Body of pancreas (tissue), 4 donors: ENCODE data around the gene PGAM2. TPM values are rescaled to one million over a fixed set of nuclear protein-coding genes. Genes with fewer than 3 reads are reported as not detected.

ENCODE experiments used
- ATAC-seq: fragments of 150-250 bp; one replicate; pipeline ENCODE4 v1.9.1; 2016
- DNase-seq, 4 donors: peaks; one replicate each; pipeline ENCODE4 v3.0.0-alpha.2; 2019
- H3K27ac ChIP-seq, 4 donors: fragments of 200-600 bp; sonication (generic); 1 replicate in 3 of 4; 2 replicates in 1 of 4; pipeline versions ENCODE4 v1.5.1 to v1.6.1; 2016 to 2019; ENCODE audit warnings: mild to moderate bottlenecking in 1 of 4, mixed read lengths in 1 of 4, moderate library complexity in 1 of 4
- H3K27me3 ChIP-seq, 2 donors: fragments of 200-600 bp; sonication (generic); one replicate each; pipeline ENCODE4 v1.6.0; 2016; ENCODE audit warnings: mild to moderate bottlenecking in 1 of 2
- H3K36me3 ChIP-seq, 2 donors: fragments of 200-600 bp; sonication (generic); replicated peaks in 1 of 2; 2 replicates each; pipeline ENCODE4 v1.5.1; 2016; ENCODE audit warnings: low read depth in 2 of 2; ENCODE audit not compliant: insufficient read depth in 1 of 2
- H3K4me1 ChIP-seq: fragments of 200-600 bp; sonication (generic); one replicate; pipeline ENCODE4 v1.6.0; 2016
- H3K4me3 ChIP-seq, 2 donors: fragments of 200-600 bp; sonication (generic); 1 replicate in 1 of 2; 2 replicates in 1 of 2; pipeline ENCODE4 v1.5.1; 2016 to 2019
- H3K9me3 ChIP-seq, 3 donors: fragments of 200-600 bp; sonication (generic); 1 replicate in 2 of 3; 2 replicates in 1 of 3; pipeline ENCODE4 v1.5.1; 2016
- CTCF ChIP-seq, 7 experiments: fragments of 450-650 bp in 4 of 7; fragments of 200-600 bp in 3 of 7; sonication (generic) in 3 of 7; IDR thresholded peaks; one replicate each; pipeline ENCODE4 v1.5.1; 2016 to 2019; ENCODE audit warnings: antibody characterized with exemption in 7 of 7
- POLR2A ChIP-seq, 3 donors: fragments of 450-650 bp; IDR thresholded peaks; one replicate each; pipeline ENCODE4 v1.6.1; 2016; ENCODE audit warnings: antibody characterized with exemption in 3 of 3, mild to moderate bottlenecking in 2 of 3
- WGBS, 2 donors: methylation state at CpG; one replicate each; pipeline ENCODE4 v1.1.5; 2017; 5-methylcytosine and 5-hydroxymethylcytosine counted together
- intact Hi-C: fragments of 100-400 bp; cut with DNase I; formaldehyde crosslinking; loops from one replicate; pipeline ENCODE4 v1.15.1; 2023
- total RNA-seq, 2 donors: library from RNA; depleted of rRNA; stranded (reverse); fragments of >200 nt; gene quantifications; one replicate each; pipeline ENCODE4 v1.1.0, GENCODE V29; 2016

Gene PGAM2
- total RNA-seq, 2 donors from 2014 or later: 1.6 TPM; not detected in 1

- whole genome bisulfite sequencing, 2 donors: 85 to 100% methylated on average over 3 to 5 of the region's 5 CpGs
- Histone ChIP-seq H3K27me3 (no peaks in the 10 kb centered on the region), H3K9me3 (no peaks in the 10 kb centered on the region), H3K36me3 (peaks cover 0 to 19% of the 10 kb centered on the region in 2 donors), H3K4me1 (peaks cover 32% of the 10 kb centered on the region), H3K4me3 (no peak overlapping the region), H3K27ac (no peak overlapping the region)
- TF ChIP-seq POLR2A (IDR thresholded peaks at IDR 0.05): no peak
- no peak for TF ChIP-seq CTCF (IDR thresholded peaks at IDR 0.05)
- intact Hi-C loops: no loop called here
- no peak for DNase-seq
- no peak for ATAC-seq
Observed at GRCh38 chr7:44080118-44080517, 14.8 kb upstream of the PGAM2 start.

GRCh38 chr7:44079331-44080021 lies 14.1 kb upstream of the PGAM2 start:
- Histone ChIP-seq H3K27me3 (no peaks in the 10 kb centered on the region), H3K9me3 (no peaks in the 10 kb centered on the region), H3K4me1 (peaks cover 32% of the 10 kb centered on the region), H3K4me3 (no peak overlapping the region), H3K36me3 (peaks cover 0 to 19% of the 10 kb centered on the region in 2 donors), H3K27ac (no peak overlapping the region)
- no peak for TF ChIP-seq CTCF (IDR thresholded peaks at IDR 0.05)
- no peak for TF ChIP-seq POLR2A (IDR thresholded peaks at IDR 0.05)
- no peak for ATAC-seq
- WGBS, 2 donors: 79 to 96% methylated on average over 7 to 11 of the region's 11 CpGs
- intact Hi-C loops: no loop called here
- DNase-seq: no peak

- WGBS, 2 donors: 87 to 100% methylated on average over 4 to 8 of the region's 8 CpGs
- no peak for DNase-seq
- no peak overlapping the region for H3K27ac ChIP-seq
- no peaks in the 10 kb centered on the region for H3K27me3 ChIP-seq
- peaks cover 32% of the 10 kb centered on the region for H3K4me1 ChIP-seq
- no peak overlapping the region for H3K4me3 ChIP-seq
- TF ChIP-seq POLR2A (IDR thresholded peaks at IDR 0.05) (no peak), CTCF (IDR thresholded peaks at IDR 0.05) (no peak)
- no peak for ATAC-seq
- no peaks in the 10 kb centered on the region for H3K9me3 ChIP-seq
- intact Hi-C loops: no loop called here
- peaks cover 0 to 19% of the 10 kb centered on the region in 2 donors for H3K36me3 ChIP-seq
Observed at GRCh38 chr7:44078521-44078920, 13.2 kb upstream of the PGAM2 start.

- Histone ChIP-seq H3K4me3 (no peak overlapping the region), H3K27me3 (no peaks in the 10 kb centered on the region), H3K9me3 (no peaks in the 10 kb centered on the region), H3K4me1 (peaks cover 32% of the 10 kb centered on the region), H3K36me3 (peaks cover 0 to 21% of the 10 kb centered on the region in 2 donors), H3K27ac (no peak overlapping the region)
- no peak for DNase-seq
- WGBS, 2 donors: 83 to 88% methylated on average over 5 of the region's 5 CpGs
- TF ChIP-seq POLR2A (IDR thresholded peaks at IDR 0.05) (no peak), CTCF (IDR thresholded peaks at IDR 0.05) (no peak)
- ATAC-seq: no peak
- intact Hi-C loops: no loop called here
Observed at GRCh38 chr7:44077681-44078091, 12.3 kb upstream of the PGAM2 start.

GRCh38 chr7:44077061-44077460 lies 11.7 kb upstream of the PGAM2 start:
- 89 to 91% methylated on average over 4 to 9 of the region's 9 CpGs for WGBS, 2 donors
- Histone ChIP-seq H3K4me3 (no peak overlapping the region), H3K27me3 (no peaks in the 10 kb centered on the region), H3K4me1 (peaks cover 32% of the 10 kb centered on the region), H3K36me3 (peaks cover 0 to 21% of the 10 kb centered on the region in 2 donors), H3K27ac (no peak overlapping the region), H3K9me3 (no peaks in the 10 kb centered on the region)
- TF ChIP-seq CTCF (IDR thresholded peaks at IDR 0.05) (no peak), POLR2A (IDR thresholded peaks at IDR 0.05) (no peak)
- DNase-seq (no peak), ATAC-seq (no peak)
- intact Hi-C loops: no loop called here
